GM12891 (cell line): ENCODE data around the gene ZSCAN31.

Source experiments
- PAX5 ChIP-seq: IDR thresholded peaks from 2 replicates; pipeline ENCODE4 v1.6.1; 2011; ENCODE audit warnings: low read length, moderate library complexity, mild to moderate bottlenecking; ENCODE audit not compliant: insufficient read depth, severe bottlenecking
- POLR2A ChIP-seq: IDR thresholded peaks from 2 replicates; pipeline ENCODE4 v1.6.1; 2011; ENCODE audit warnings: low read depth, low read length, control low read depth
- POLR2AphosphoS5 ChIP-seq: IDR thresholded peaks from 2 replicates; pipeline ENCODE4 v1.6.1; 2011; ENCODE audit warnings: low read depth, low read length, control low read depth
- POU2F2 ChIP-seq: IDR thresholded peaks from 2 replicates; pipeline ENCODE4 v1.6.1; 2011; ENCODE audit warnings: low read depth, mild to moderate bottlenecking, control low read depth, low read length, moderate library complexity
- SPI1 ChIP-seq: IDR thresholded peaks from 2 replicates; pipeline ENCODE4 v1.6.1; 2011; ENCODE audit warnings: low read depth, low read length, control low read depth
- TAF1 ChIP-seq: IDR thresholded peaks from 2 replicates; pipeline ENCODE4 v1.6.1; 2011; ENCODE audit warnings: low read depth, low read length, control low read depth

GRCh38 chr6:28335564-28336283 lies at the start of gene ZSCAN31:
- TF ChIP-seq POLR2A (peak; percentile 57; the same call in 1 of the 2 replicates), PAX5 (peak; percentile 33), POLR2AphosphoS5 (peak; percentile 89), POU2F2 (no peak), SPI1 (no peak), TAF1 (no peak; the same call in 1 of the 2 replicates)
